Activated CD4-positive, CD25-positive, alpha-beta regulatory T cell treated with anti-CD3 and anti-CD28 coated beads, Interleukin-2, amount 50 U/mL, for 16 hours (primary cell): Measurements from ENCODE around the gene BOK.

Experiments
- DNase-seq: peaks from one replicate; pipeline ENCODE4 v3.0.0-alpha.2; 2020; ENCODE audit warnings: low read depth, low spot score

The BOK gene

GRCh38 chr2:241538838-241539615 lies 19.5 kb upstream of the BOK start:
- no peak for DNase-seq

DNA sequence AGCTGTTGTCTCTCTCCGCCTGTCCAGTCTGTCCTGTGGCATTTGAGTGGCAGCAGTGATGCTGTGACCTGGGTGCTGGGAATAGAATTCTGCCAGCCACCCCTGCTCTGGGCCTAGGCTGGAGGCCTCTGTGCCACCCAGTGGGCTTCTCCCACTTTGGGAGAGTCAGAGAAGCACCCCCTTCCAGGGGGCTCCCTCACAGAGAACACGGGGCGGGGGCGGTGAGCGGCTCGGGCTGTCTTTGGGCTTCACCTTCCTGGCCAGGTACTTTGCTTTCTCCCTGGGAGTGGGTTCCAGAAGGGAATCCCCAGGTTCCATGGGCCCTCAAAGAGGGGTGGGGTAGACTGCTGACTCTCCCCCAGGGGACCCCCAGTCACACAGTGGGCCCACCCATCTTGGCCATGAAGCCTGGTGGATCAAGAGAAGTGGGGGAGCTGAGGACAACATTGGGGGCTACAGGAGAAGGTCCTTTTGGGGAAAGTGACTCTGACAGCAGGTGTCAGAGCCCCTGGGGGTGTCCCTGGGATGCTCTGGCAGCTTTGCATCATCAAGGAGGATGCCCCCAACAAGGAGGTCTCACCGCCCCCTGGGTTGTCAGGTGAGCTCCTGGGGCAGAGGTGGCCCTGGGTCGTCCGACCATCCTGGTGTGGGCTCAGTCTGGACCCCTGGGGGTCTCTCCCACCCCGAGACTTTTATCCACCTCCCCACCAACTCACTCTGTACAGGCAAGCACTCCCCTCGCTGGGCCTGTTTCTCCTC lies 18.8 kb upstream of the BOK start:
- no peak for DNase-seq

- no peak for DNase-seq
These were observed 18.2 kb upstream of the BOK start for GRCh38 chr2:241540401-241540770.

DNA sequence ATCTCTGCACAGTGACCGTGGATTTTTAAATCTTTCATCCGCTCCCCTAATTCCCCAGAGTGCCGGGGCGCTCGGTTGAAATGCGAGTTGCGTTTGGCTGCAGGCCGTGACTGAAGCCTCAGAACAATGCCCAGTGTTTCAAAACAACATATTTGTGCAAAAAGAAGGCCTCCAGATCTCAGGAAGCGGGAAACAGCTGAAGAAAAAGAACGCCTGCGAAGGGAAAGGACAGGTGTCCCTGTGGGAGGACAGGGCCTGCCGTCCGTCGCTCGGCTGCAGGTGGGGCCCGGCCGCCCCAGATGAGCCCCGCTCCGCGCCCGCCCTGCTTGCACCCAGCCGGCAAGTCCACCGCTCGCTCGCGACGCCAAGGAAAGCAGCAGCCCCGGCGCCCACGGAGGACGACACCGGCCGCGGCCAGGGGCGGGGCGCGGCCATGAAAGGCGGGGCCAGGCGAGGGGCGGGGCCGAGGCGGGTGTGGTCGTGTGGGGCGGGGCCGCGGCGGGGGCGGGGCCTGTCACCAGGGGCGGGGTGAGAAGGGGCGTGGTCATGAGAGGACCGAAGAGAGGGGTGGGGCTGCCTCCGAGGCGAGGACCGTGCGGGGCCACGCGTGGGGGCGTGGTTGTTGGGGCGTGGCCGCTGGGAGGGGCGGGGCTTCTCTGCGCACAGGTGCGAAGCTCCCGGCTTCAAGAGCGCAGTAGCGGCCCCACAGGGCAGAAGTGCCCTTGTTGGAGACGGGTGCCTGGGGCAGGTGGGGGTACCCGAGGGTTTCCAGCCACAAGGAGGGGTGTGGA lies 17.6 kb upstream of the BOK start:
- peak; percentile 33 for DNase-seq

DNA sequence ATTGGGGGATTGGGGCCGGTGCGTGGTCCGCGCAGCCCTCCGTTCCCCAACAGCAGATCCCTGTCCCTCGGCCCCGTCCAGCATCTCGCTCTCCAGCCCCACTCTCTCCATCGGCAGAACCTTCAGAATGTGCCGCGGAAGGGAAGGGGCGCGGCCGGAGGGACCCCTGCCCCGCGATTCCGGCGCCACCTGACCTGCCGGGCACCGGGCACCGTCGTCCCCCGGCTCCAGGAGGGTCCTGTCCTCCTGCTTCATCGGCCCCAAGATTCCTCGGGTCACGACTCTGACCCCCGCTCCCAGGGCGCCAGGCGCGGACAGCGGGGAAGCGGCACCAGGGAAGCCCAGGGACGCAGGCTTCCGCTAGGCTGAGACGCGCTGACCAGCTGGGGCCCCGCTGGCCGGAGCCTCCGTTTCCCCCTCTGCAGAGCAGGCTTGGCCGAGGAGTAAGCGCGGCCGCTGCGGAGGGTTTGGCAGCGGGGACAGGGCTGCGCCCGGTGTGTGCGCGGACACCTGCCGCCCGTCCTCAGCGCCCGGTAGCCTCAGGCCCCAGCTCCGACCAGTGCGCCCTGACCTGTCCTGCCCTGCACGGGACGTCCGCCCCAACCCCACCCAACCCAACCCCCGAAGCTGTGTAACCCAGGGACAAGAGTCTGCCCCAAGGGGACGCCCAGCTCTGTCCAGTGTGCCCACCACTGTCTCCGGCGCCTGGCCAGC lies 16.8 kb upstream of the BOK start:
- no peak for DNase-seq

GRCh38 chr2:241542278-241542605 lies 16.3 kb upstream of the BOK start:
- DNase-seq = no peak

- DNase-seq = no peak
These were observed 13.4 kb upstream of the BOK start for GRCh38 chr2:241545106-241545505.

GRCh38 chr2:241545523-241546473 lies 12.7 kb upstream of the BOK start:
- DNase-seq = no peak

GRCh38 chr2:241546771-241547498 lies 11.6 kb upstream of the BOK start:
- no peak for DNase-seq

GRCh38 chr2:241547781-241548450 lies 10.6 kb upstream of the BOK start:
- DNase-seq = no peak

DNA sequence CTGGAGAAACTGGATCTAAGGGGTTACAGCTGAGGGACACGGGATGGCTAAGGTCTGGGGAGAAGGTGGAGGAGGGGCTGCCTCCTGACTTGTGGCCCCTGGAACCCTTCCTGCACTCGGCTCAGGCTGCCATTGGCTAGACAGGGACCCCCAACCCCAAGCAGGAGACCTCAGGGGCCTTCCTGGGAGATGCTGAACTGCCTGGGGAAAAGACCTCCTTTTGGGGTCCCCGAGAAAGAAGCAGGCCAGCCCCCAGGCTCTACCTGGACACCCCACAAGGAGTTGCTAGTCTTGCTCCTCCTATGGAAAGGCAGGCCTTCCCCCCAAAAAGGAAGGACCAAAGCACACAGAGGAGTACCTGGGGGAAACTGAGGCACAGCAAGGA lies 10.1 kb upstream of the BOK start:
- no peak for DNase-seq

- no peak for DNase-seq
These were observed 7.6 kb upstream of the BOK start for GRCh38 chr2:241550616-241551580.

GRCh38 chr2:241551599-241551997 lies 6.9 kb upstream of the BOK start:
- DNase-seq = no peak

- no peak for DNase-seq
These were observed 6.4 kb upstream of the BOK start for GRCh38 chr2:241551998-241552737.

DNA sequence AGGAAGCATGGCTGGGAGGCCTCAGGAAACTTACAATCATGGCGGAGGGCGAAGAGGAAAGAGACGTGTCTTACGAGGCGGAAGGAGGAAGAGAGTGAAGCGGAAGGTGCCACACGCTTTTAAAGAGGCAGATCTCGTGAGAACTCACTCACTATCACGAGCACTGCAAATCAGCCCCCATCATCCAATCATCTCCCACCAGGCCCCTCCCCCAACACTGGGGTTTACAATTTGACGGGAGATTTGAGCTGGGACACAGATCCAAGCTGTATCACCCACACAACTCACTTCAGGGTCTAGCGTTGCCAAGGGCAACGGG lies 5.1 kb upstream of the BOK start:
- DNase-seq = no peak

DNA sequence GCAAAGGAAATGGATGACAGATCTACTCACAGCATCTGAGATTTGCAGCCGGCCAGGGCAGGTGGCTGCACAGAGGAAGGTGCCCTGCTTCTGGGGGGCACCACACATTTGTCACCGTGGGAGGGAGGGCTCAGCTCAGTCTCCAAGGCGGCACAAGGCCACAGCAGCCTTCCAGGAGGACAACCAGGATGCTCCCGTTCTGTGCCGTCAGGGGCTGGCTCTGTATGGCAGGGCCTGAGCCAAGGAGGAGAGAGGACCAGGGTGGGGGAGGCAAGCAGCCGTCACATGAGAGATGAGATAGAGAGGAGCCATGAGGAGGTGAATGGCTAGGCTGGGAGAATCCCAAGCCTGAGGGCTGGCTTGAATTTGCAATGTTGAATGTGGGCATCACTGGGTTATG lies 4.6 kb upstream of the BOK start:
- DNase-seq = no peak

DNA sequence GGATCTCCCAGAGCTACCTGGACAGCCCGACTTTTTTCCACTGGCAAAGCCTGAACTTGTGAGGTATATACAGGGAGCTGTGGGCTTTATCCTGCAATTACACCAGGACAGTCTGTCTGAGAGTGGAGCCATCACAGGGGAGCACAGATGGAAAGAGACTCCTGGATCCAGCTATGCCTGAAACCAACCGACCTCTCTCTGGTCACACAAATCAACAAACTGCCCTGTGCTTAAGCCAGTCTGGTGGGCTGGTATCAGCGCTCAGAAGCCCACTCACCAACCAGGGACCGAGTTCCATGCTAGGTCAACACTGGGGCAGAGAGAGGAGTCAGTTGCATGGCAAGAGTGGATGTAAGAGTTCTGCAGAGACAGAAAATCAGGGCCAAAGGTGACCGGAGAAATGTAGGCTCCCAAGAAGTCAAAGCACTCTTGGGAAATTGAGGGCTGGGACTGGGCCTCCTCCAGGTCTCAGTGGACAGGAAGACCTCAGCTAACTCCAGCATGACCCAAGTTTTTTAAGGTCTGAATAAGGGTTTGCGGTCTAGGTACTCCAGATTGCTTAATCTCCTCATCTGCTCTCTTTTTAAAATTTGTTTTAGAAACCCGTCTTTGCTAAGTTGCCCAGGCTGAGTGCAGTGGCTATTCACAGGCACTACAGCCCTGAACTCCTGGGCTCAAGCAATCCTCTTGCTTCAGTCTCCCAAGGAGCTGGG lies 3.8 kb upstream of the BOK start:
- no peak for DNase-seq
